B cell (primary cell): Measurements from ENCODE around the gene KLHDC7B.
"Not testable (repeated sequence)": the region's sequence is repeated elsewhere in the genome, so short reads cannot be mapped to it uniquely, and the experiment has no call there.

Experiments used
- EZH2 ChIP-seq: IDR thresholded peaks from 2 replicates; pipeline ENCODE4 v1.6.1; 2012; ENCODE audit warnings: borderline replicate concordance, low read depth, mild to moderate bottlenecking, moderate library complexity, low read length; ENCODE audit not compliant: insufficient read depth, poor library complexity, severe bottlenecking
- TF ChIP-seq, protein P1 (sequence below): fragments of 200-600 bp; IDR thresholded peaks from one replicate; pipeline ENCODE4 v1.8.0; 2022; ENCODE audit warnings: antibody characterized with exemption, mild to moderate bottlenecking

DNA sequence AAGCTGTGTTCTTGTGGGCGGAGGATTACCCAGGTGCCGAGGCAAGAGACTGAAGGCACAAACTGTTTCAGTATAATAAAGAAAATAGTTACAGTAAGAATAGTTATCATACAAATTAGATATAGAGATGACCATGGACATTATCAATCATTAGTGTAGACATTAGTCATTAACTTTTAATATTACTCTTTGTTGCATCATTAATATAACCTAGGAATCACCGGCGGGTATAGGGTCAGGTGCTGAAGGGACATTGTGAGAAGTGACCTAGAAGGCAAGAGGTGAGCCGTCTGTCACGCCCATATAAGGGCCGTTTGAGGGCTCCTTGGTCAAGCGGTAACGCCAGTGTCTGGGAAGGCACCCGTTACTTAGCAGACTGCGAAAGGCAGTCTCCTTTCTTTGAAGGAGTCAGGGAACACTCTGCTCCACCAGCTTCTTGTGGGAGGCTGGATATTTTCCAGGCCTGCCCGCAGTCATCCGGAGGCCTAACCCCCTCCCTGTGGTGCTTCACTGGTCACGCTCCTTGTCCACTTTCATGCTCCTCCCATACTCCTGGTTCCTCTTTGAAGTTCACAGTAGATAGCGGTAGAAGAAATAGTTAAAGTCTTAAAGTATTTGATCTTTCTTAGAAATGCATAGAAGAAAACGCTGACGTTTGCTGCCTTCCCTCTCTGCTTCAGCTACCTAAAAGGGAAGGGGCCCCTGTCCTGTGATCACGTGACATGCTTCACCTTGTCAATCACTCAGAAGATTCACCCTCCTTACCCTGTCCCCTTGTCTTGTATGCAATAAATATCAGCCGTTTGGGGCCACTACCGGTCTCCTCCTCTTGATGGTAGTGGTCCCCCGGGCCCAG is 11.6 kb upstream of the KLHDC7B start:
- TF ChIP-seq, protein P1, sequence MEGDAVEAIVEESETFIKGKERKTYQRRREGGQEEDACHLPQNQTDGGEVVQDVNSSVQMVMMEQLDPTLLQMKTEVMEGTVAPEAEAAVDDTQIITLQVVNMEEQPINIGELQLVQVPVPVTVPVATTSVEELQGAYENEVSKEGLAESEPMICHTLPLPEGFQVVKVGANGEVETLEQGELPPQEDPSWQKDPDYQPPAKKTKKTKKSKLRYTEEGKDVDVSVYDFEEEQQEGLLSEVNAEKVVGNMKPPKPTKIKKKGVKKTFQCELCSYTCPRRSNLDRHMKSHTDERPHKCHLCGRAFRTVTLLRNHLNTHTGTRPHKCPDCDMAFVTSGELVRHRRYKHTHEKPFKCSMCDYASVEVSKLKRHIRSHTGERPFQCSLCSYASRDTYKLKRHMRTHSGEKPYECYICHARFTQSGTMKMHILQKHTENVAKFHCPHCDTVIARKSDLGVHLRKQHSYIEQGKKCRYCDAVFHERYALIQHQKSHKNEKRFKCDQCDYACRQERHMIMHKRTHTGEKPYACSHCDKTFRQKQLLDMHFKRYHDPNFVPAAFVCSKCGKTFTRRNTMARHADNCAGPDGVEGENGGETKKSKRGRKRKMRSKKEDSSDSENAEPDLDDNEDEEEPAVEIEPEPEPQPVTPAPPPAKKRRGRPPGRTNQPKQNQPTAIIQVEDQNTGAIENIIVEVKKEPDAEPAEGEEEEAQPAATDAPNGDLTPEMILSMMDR: not testable (repeated sequence)
- not testable (repeated sequence) for TF ChIP-seq EZH2
